Upper lobe of left lung (tissue), 6 donors: Measurements from ENCODE around the gene CPZ. TPM values are rescaled to one million over a fixed set of nuclear protein-coding genes. Genes with fewer than 3 reads are reported as not detected.

ENCODE experiments used
- ATAC-seq, 2 donors: fragments of 200-7000 bp; cut with Tn5 transposase; one replicate each; pipeline ENCODE4 v1.9.1; 2022; ENCODE audit warnings: mild to moderate bottlenecking in 2 of 2, moderate library complexity in 2 of 2; ENCODE audit not compliant: low FRiP score in 2 of 2
- DNase-seq, 2 donors: peaks; one replicate each; pipeline ENCODE4 v3.0.0-alpha.2; 2019 to 2020
- H3K27ac ChIP-seq, 4 donors: fragments of 200-600 bp; sonication (generic); one replicate each; pipeline ENCODE4 v1.5.1; 2016 to 2019
- H3K27me3 ChIP-seq, 4 donors: fragments of 200-600 bp; sonication (generic); one replicate each; pipeline ENCODE4 v1.5.1; 2017 to 2019
- H3K36me3 ChIP-seq, 4 donors: fragments of 200-600 bp; sonication (generic); one replicate each; pipeline ENCODE4 v1.5.1; 2016 to 2019
- H3K4me1 ChIP-seq, 4 donors: fragments of 200-600 bp; sonication (generic); one replicate each; pipeline ENCODE4 v1.5.1; 2018 to 2019
- H3K4me3 ChIP-seq, 4 donors: fragments of 200-600 bp; sonication (generic); one replicate each; pipeline ENCODE4 v1.5.1; 2017 to 2019; ENCODE audit warnings: mild to moderate bottlenecking in 2 of 4, moderate library complexity in 1 of 4
- H3K9me3 ChIP-seq, 4 donors: fragments of 200-600 bp; sonication (generic); one replicate each; pipeline ENCODE4 v1.5.1; 2018 to 2019
- EP300 ChIP-seq, 4 donors: sonication (generic); formaldehyde crosslinking; IDR thresholded peaks; one replicate each; pipeline ENCODE4 v1.5.1; 2017; ENCODE audit warnings: antibody characterized with exemption in 4 of 4, control low read depth in 2 of 4
- POLR2A ChIP-seq, 4 donors: fragments of 450-650 bp; IDR thresholded peaks; one replicate each; pipeline ENCODE4 v1.5.1; 2016 to 2017; ENCODE audit warnings: antibody characterized with exemption in 4 of 4, mild to moderate bottlenecking in 2 of 4
- POLR2AphosphoS5 ChIP-seq, 2 donors: sonication (generic); formaldehyde crosslinking; IDR thresholded peaks; one replicate each; pipeline ENCODE4 v1.5.1; 2017; ENCODE audit warnings: antibody characterized with exemption in 2 of 2
- WGBS, 2 donors: methylation state at CpG; one replicate each; pipeline ENCODE4 v1.1.5; 2017 to 2018; 5-methylcytosine and 5-hydroxymethylcytosine counted together
- total RNA-seq, 6 donors: library from RNA; depleted of rRNA in 4 of 6; stranded (reverse); fragments of >200 nt in 4 of 6; gene quantifications; one replicate each; pipeline versions ENCODE4 v1.1.0 to v1.2.1, GENCODE V29; 2016 to 2021
- TF ChIP-seq, protein P1 (sequence below), 6 experiments: fragments of 450-650 bp in 4 of 6; fragments of 200-600 bp in 2 of 6; sonication (generic) in 2 of 6; IDR thresholded peaks; one replicate each; pipeline ENCODE4 v1.5.1; 2016 to 2019; ENCODE audit warnings: antibody characterized with exemption in 6 of 6
- donor health status: DM: no; HTN: no; CAD: no; lungs with moderate emphysema.
- donor health status: DM: no; HTN: yes; CAD: no; lungs with severe emphysema.

Gene CPZ
- total RNA-seq, 6 donors from 2014 or later: 0.78 to 8.6 (median 1.2) TPM; not detected in 2

DNA sequence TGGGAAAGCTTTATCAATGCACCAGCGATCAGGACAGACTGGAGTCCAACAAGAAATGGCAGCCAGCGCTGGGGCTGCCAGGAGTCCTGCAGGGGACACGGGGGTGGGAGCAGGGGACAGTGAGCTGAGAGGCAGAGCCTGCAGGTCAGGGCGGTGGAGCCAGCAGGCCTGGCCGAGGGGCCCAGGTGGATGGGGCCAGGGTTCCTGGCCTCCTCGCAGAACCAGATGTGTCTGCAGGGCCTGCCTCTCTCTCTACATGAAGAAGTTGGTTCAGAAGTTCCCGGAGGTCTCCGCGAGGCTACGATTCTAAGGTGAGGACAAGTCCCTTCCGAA, 63.6 kb downstream of the CPZ start:
- WGBS, 2 donors: 87 to 88% methylated on average over 8 to 11 of the region's 11 CpGs
- ATAC-seq (no peak), DNase-seq (peak in 1 of 2 donors; percentile 51)
- Histone ChIP-seq H3K9me3 (no peaks in the 10 kb centered on the region), H3K27me3 (no peaks in the 10 kb centered on the region), H3K4me3 (no peak overlapping the region), H3K36me3 (no peaks in the 10 kb centered on the region), H3K27ac (no peak overlapping the region), H3K4me1 (no peaks in the 10 kb centered on the region)
- TF ChIP-seq, protein P1, sequence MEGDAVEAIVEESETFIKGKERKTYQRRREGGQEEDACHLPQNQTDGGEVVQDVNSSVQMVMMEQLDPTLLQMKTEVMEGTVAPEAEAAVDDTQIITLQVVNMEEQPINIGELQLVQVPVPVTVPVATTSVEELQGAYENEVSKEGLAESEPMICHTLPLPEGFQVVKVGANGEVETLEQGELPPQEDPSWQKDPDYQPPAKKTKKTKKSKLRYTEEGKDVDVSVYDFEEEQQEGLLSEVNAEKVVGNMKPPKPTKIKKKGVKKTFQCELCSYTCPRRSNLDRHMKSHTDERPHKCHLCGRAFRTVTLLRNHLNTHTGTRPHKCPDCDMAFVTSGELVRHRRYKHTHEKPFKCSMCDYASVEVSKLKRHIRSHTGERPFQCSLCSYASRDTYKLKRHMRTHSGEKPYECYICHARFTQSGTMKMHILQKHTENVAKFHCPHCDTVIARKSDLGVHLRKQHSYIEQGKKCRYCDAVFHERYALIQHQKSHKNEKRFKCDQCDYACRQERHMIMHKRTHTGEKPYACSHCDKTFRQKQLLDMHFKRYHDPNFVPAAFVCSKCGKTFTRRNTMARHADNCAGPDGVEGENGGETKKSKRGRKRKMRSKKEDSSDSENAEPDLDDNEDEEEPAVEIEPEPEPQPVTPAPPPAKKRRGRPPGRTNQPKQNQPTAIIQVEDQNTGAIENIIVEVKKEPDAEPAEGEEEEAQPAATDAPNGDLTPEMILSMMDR (IDR thresholded peaks at IDR 0.05): no peak
- TF ChIP-seq POLR2A (IDR thresholded peaks at IDR 0.05): no peak
- TF ChIP-seq EP300 (IDR thresholded peaks at IDR 0.05): no peak
- TF ChIP-seq POLR2AphosphoS5 (IDR thresholded peaks at IDR 0.05): no peak

DNA sequence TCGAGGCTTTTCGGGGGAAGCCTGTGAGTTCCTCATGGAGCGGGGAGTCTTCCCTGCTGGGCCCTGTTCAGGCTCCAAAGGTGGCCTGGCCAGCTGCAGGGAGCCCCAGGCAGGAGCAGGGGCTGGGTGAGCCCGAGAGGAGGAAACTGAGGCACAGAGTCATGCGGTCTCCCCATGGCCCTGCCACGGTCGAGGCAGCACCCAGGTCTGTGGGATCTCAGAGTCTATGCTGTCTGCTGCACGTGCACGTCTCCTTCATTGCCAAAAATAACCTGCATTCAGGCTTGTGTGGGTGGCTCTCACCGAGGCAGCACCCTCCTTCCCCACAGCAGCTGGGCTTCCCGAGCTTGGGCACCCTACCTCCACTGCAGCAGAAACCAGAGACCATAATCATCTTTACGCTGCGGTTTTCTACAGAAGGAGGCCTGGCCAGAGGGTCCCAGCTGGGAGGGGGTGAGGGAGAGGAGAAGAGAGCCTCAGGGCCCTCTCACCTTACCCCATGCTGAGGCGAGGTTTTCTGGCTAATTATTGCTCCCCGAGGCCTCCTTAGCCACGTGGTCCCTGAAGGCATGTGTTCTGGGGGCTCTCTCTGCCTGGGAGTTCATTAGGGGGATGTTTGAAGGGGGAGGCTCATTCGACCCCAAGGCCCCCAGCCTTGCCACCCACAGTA, 64.3 kb downstream of the CPZ start:
- ATAC-seq: peak in 1 of 2 donors; percentile 7
- H3K9me3 ChIP-seq: no peaks in the 10 kb centered on the region
- H3K36me3 ChIP-seq: no peaks in the 10 kb centered on the region
- no peak overlapping the region for H3K4me3 ChIP-seq
- no peaks in the 10 kb centered on the region for H3K4me1 ChIP-seq
- DNase-seq: no peak
- TF ChIP-seq POLR2A (IDR thresholded peaks at IDR 0.05) (no peak), EP300 (IDR thresholded peaks at IDR 0.05) (no peak), POLR2AphosphoS5 (IDR thresholded peaks at IDR 0.05) (no peak)
- TF ChIP-seq, protein P1 (IDR thresholded peaks at IDR 0.05): no peak
- 61 to 66% methylated on average over 11 to 17 of the region's 17 CpGs for WGBS, 2 donors
- no peaks in the 10 kb centered on the region for H3K27me3 ChIP-seq
- H3K27ac ChIP-seq: no peak overlapping the region

DNA sequence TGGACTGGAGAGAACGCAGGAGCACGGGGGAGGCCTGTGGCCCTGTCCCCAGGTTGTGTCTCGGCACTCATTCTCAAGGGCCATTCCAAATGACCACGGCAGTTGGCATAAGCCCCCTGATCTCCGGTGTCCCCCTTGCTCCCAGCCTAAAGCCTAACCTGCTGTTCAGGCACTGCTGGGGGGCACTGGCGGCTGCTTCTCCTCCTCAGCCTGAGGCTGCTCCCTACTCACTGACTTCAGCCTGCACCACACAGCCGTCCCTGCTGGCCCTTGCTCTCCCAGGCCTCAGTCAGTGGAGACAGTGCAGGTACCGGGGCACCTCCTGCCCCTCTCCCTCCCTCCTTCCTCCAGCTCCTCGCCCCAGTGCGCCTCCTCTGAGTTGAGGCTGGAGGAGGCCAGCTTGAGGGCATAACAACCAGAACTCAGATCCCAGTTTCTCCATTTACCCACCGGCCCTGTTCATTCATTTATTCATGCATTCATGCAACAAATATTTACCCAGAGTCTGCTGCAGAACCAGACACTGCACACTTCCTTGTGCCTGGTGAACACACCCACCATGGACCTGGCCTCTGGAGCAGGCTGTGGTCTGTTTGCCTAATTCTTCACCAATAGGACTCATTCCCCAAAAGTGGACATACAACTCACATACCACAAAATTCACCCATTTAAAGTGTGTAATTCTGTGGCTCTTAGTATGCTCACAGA, 65.0 kb downstream of the CPZ start:
- Histone ChIP-seq H3K9me3 (no peaks in the 10 kb centered on the region), H3K4me3 (no peak overlapping the region), H3K4me1 (no peaks in the 10 kb centered on the region), H3K27me3 (no peaks in the 10 kb centered on the region), H3K27ac (no peak overlapping the region), H3K36me3 (no peaks in the 10 kb centered on the region)
- ATAC-seq (no peak), DNase-seq (no peak)
- no peak for TF ChIP-seq POLR2AphosphoS5 (IDR thresholded peaks at IDR 0.05)
- TF ChIP-seq, protein P1 (IDR thresholded peaks at IDR 0.05): no peak
- WGBS, 2 donors: 54 to 82% methylated on average over 6 to 11 of the region's 11 CpGs

DNA sequence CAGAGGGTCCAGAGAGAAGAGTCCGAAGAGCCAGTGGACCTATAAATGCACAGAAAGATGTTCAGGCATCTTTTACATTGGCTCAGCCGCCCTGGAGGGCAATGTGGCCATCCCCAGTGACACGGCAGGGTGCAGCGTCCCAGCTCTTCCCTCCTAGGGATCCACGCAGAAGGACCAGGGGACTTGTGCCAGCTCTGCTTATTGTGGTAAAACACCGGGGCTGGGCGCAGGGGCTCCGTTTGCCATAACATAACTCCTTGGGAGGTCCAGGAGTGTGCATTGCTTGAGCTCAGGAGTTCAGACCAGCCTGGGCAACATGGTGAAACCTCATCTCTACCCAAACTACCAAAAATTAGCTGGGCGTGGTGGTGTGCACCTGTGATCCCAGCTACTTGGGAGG, 70.2 kb downstream of the CPZ start:
- no peaks in the 10 kb centered on the region for H3K27me3 ChIP-seq
- no peaks in the 10 kb centered on the region for H3K9me3 ChIP-seq
- H3K4me3 ChIP-seq: no peak overlapping the region
- no peaks in the 10 kb centered on the region for H3K36me3 ChIP-seq
- no peak overlapping the region for H3K27ac ChIP-seq
- no peak for DNase-seq
- no peak for ATAC-seq
- WGBS, 2 donors: 71 to 90% methylated on average over 5 to 9 of the region's 9 CpGs
- H3K4me1 ChIP-seq: no peaks in the 10 kb centered on the region
- no peak for TF ChIP-seq EP300 (IDR thresholded peaks at IDR 0.05)
- no peak for TF ChIP-seq POLR2AphosphoS5 (IDR thresholded peaks at IDR 0.05)
- TF ChIP-seq, protein P1 (IDR thresholded peaks at IDR 0.05): no peak
- no peak for TF ChIP-seq POLR2A (IDR thresholded peaks at IDR 0.05)
